BLaER1 (cell line): ENCODE measurements around the gene GP9.

Source experiments
- H3K27ac ChIP-seq: shearing (Covaris generic); formaldehyde crosslinking; 2 replicates; pipeline ENCODE4 v1.8.1; 2022
- H3K27me3 ChIP-seq: shearing (Covaris generic); formaldehyde crosslinking; 2 replicates; pipeline ENCODE4 v1.8.1; 2022
- H3K36me3 ChIP-seq: shearing (Covaris generic); formaldehyde crosslinking; 2 replicates; pipeline ENCODE4 v1.8.1; 2022
- H3K4me1 ChIP-seq: shearing (Covaris generic); formaldehyde crosslinking; 2 replicates; pipeline ENCODE4 v1.8.1; 2022
- H3K4me2 ChIP-seq: shearing (Covaris generic); formaldehyde crosslinking; 2 replicates; pipeline ENCODE4 v1.8.1; 2022
- H3K4me3 ChIP-seq: shearing (Covaris generic); formaldehyde crosslinking; 2 replicates; pipeline ENCODE4 v1.8.1; 2022
- H3K9ac ChIP-seq: shearing (Covaris generic); formaldehyde crosslinking; 2 replicates; pipeline ENCODE4 v1.8.1; 2022
- H3K9me3 ChIP-seq: shearing (Covaris generic); formaldehyde crosslinking; 2 replicates; pipeline ENCODE4 v1.8.1; 2022
- H4K20me1 ChIP-seq: shearing (Covaris generic); formaldehyde crosslinking; 2 replicates; pipeline ENCODE4 v1.8.1; 2022
- Cebpa-rat ChIP-seq: shearing (Covaris generic); IDR thresholded peaks from 2 replicates; pipeline ENCODE4 v1.8.1; 2022

GP9 gene

GRCh38 chr3:129046037-129046731 is 14.4 kb upstream of the GP9 start:
- H3K4me1 ChIP-seq = peaks cover 10% of the 10 kb centered on the region
- peaks cover 31% of the 10 kb centered on the region for H3K27me3 ChIP-seq
- H4K20me1 ChIP-seq = no peaks in the 10 kb centered on the region
- H3K27ac ChIP-seq = no peak overlapping the region
- no peak for TF ChIP-seq Cebpa-rat
- H3K9ac ChIP-seq = no peak overlapping the region
- peaks cover 51% of the 10 kb centered on the region for H3K9me3 ChIP-seq
- H3K36me3 ChIP-seq = no peaks in the 10 kb centered on the region; the same call in 1 of the 2 replicates
- peak overlapping the region; percentile 34; the same call in 1 of the 2 replicates for H3K4me3 ChIP-seq
- peak overlapping the region; percentile 42 for H3K4me2 ChIP-seq

- H3K27me3 ChIP-seq = peaks cover 31% of the 10 kb centered on the region
- no peak overlapping the region for H3K4me2 ChIP-seq
- H4K20me1 ChIP-seq = no peaks in the 10 kb centered on the region
- no peak for TF ChIP-seq Cebpa-rat
- peaks cover 18% of the 10 kb centered on the region for H3K4me1 ChIP-seq
- H3K27ac ChIP-seq = no peak overlapping the region
- no peak overlapping the region for H3K4me3 ChIP-seq
- H3K9me3 ChIP-seq = peaks cover 51% of the 10 kb centered on the region
- no peak overlapping the region for H3K9ac ChIP-seq
- no peaks in the 10 kb centered on the region; the same call in 1 of the 2 replicates for H3K36me3 ChIP-seq
Observed at GRCh38 chr3:129046732-129047552, 13.6 kb upstream of the GP9 start.

- H3K9me3 ChIP-seq = peaks cover 48% of the 10 kb centered on the region
- H3K4me3 ChIP-seq = no peak overlapping the region
- H3K4me1 ChIP-seq = peaks cover 22% of the 10 kb centered on the region
- no peak for TF ChIP-seq Cebpa-rat
- no peaks in the 10 kb centered on the region for H4K20me1 ChIP-seq
- no peak overlapping the region for H3K4me2 ChIP-seq
- H3K27ac ChIP-seq = no peak overlapping the region
- no peaks in the 10 kb centered on the region; the same call in 1 of the 2 replicates for H3K36me3 ChIP-seq
- H3K9ac ChIP-seq = no peak overlapping the region
- H3K27me3 ChIP-seq = peaks cover 31% of the 10 kb centered on the region
Observed at GRCh38 chr3:129047553-129047839, 13.1 kb upstream of the GP9 start.

GRCh38 chr3:129050556-129051295 is 9.9 kb upstream of the GP9 start:
- no peak overlapping the region for H3K9ac ChIP-seq
- no peak overlapping the region for H3K4me2 ChIP-seq
- H4K20me1 ChIP-seq = no peaks in the 10 kb centered on the region
- H3K4me1 ChIP-seq = peaks cover 46% of the 10 kb centered on the region
- no peaks in the 10 kb centered on the region; the same call in 1 of the 2 replicates for H3K36me3 ChIP-seq
- H3K4me3 ChIP-seq = no peak overlapping the region
- no peak for TF ChIP-seq Cebpa-rat
- peaks cover 30% of the 10 kb centered on the region for H3K9me3 ChIP-seq
- H3K27me3 ChIP-seq = peaks cover 15% of the 10 kb centered on the region
- no peak overlapping the region for H3K27ac ChIP-seq

GRCh38 chr3:129051871-129052340 is 8.7 kb upstream of the GP9 start:
- Histone ChIP-seq H3K27ac (no peak overlapping the region; the same call in 1 of the 2 replicates), H3K9ac (no peak overlapping the region), H3K9me3 (peaks cover 19% of the 10 kb centered on the region), H4K20me1 (no peaks in the 10 kb centered on the region), H3K36me3 (no peaks in the 10 kb centered on the region), H3K4me3 (no peak overlapping the region), H3K4me1 (peaks cover 51% of the 10 kb centered on the region), H3K4me2 (peak overlapping the region; percentile 13; the same call in 1 of the 2 replicates), H3K27me3 (peaks cover 3% of the 10 kb centered on the region; the same call in 1 of the 2 replicates)
- no peak for TF ChIP-seq Cebpa-rat

GRCh38 chr3:129052675-129053074 is 7.9 kb upstream of the GP9 start:
- H3K9ac ChIP-seq = no peak overlapping the region
- H3K27me3 ChIP-seq = no peaks in the 10 kb centered on the region
- no peak overlapping the region for H3K4me2 ChIP-seq
- H3K4me1 ChIP-seq = peaks cover 57% of the 10 kb centered on the region
- no peak overlapping the region for H3K27ac ChIP-seq
- TF ChIP-seq Cebpa-rat = no peak
- no peak overlapping the region for H3K4me3 ChIP-seq
- no peaks in the 10 kb centered on the region for H4K20me1 ChIP-seq
- no peaks in the 10 kb centered on the region for H3K36me3 ChIP-seq
- peaks cover 13% of the 10 kb centered on the region for H3K9me3 ChIP-seq

GRCh38 chr3:129054605-129055104 is 5.9 kb upstream of the GP9 start:
- H3K9me3 ChIP-seq = no peaks in the 10 kb centered on the region
- H3K4me2 ChIP-seq = no peak overlapping the region
- no peaks in the 10 kb centered on the region for H4K20me1 ChIP-seq
- H3K27me3 ChIP-seq = no peaks in the 10 kb centered on the region
- H3K4me3 ChIP-seq = no peak overlapping the region
- TF ChIP-seq Cebpa-rat = no peak
- no peaks in the 10 kb centered on the region for H3K36me3 ChIP-seq
- H3K9ac ChIP-seq = no peak overlapping the region; the same call in 1 of the 2 replicates
- peaks cover 76% of the 10 kb centered on the region for H3K4me1 ChIP-seq
- no peak overlapping the region; the same call in 1 of the 2 replicates for H3K27ac ChIP-seq

- Histone ChIP-seq H3K4me3 (no peak overlapping the region), H3K27ac (peak overlapping the region; percentile 30; the same call in 1 of the 2 replicates), H3K36me3 (no peaks in the 10 kb centered on the region), H3K9me3 (no peaks in the 10 kb centered on the region), H4K20me1 (no peaks in the 10 kb centered on the region), H3K4me1 (peaks cover 88% of the 10 kb centered on the region), H3K4me2 (peak overlapping the region; percentile 38), H3K9ac (peak overlapping the region; percentile 31; the same call in 1 of the 2 replicates), H3K27me3 (no peaks in the 10 kb centered on the region)
- TF ChIP-seq Cebpa-rat = no peak
Observed at GRCh38 chr3:129056451-129057173, 4.0 kb upstream of the GP9 start.

GRCh38 chr3:129057249-129057648 is 3.3 kb upstream of the GP9 start:
- H3K9me3 ChIP-seq = no peaks in the 10 kb centered on the region
- H3K4me2 ChIP-seq = no peak overlapping the region
- H3K27me3 ChIP-seq = no peaks in the 10 kb centered on the region
- TF ChIP-seq Cebpa-rat = no peak
- H3K27ac ChIP-seq = no peak overlapping the region
- H3K4me1 ChIP-seq = peaks cover 88% of the 10 kb centered on the region
- no peaks in the 10 kb centered on the region for H4K20me1 ChIP-seq
- H3K9ac ChIP-seq = no peak overlapping the region
- H3K36me3 ChIP-seq = no peaks in the 10 kb centered on the region
- no peak overlapping the region for H3K4me3 ChIP-seq
